ENCODE results near the gene CCDC78. TPM values are rescaled to one million over a fixed set of nuclear protein-coding genes. Genes with fewer than 3 reads are reported as not detected.

The CCDC78 gene
- total RNA-seq, 1 donor = 2.2 TPM

DNA sequence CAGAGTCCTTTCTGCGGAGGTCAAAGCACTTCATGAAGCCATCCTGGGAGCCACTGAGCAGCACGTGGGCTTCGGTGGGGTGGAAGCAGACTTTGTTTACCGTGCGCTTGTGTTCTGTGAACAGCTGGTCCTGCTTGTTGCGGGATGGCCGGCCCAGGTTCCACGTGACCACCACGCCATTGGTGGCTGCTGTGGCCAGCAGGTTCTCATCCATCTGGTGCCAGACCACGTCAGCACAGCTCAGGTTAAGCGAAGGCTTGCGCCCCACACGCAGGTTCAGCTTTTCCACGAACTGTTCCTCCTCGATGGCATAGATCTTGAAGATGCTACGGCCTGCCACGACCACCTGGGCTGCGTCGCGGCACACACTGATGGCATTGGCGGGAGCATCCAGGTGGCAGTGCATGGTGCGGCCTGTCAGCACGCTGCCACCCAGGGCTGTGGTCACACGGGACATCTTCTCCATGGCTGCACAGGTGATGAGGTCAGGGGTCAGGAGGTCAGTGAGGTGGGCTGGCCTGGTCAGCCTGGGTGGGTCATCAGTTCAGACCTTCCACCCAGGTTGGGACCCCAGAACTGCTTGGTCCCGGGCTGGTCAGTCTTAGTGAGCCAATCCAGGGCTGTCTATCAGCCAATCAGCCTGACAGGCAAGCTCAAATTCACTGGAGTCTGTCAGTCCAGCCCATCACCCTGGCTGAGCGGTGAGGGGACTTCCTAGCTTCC lies 36.9 kb downstream of the CCDC78 start:
- Histone ChIP-seq H3K9me3 (ENCODE audit: low read depth, low read length) (no peaks in the 10 kb centered on the region), H3K4me1 (ENCODE audit: insufficient read depth, low read length) (peaks cover 9% of the 10 kb centered on the region), H3K27me3 (ENCODE audit: insufficient read depth, low read length) (peaks cover 25% of the 10 kb centered on the region), H2AFZ (ENCODE audit: low read length) (peak overlapping the region; percentile 88), H4K20me1 (ENCODE audit: insufficient read depth, low read length) (no peaks in the 10 kb centered on the region), H3K4me3 (ENCODE audit: insufficient read depth, low read length) (peak overlapping the region; percentile 94), H3K4me2 (ENCODE audit: insufficient read depth, low read length) (peak overlapping the region; percentile 90), H3K27ac (ENCODE audit: low read depth, low read length) (peak overlapping the region; percentile 76), H3K36me3 (ENCODE audit: insufficient read depth, low read length) (peaks cover 2% of the 10 kb centered on the region), H3K79me2 (ENCODE audit: insufficient read depth, low read length) (peaks cover 22% of the 10 kb centered on the region)
- DNase-seq (ENCODE audit: insufficient read length, low spot score, missing footprints) = no peak
- TF ChIP-seq, protein P1, sequence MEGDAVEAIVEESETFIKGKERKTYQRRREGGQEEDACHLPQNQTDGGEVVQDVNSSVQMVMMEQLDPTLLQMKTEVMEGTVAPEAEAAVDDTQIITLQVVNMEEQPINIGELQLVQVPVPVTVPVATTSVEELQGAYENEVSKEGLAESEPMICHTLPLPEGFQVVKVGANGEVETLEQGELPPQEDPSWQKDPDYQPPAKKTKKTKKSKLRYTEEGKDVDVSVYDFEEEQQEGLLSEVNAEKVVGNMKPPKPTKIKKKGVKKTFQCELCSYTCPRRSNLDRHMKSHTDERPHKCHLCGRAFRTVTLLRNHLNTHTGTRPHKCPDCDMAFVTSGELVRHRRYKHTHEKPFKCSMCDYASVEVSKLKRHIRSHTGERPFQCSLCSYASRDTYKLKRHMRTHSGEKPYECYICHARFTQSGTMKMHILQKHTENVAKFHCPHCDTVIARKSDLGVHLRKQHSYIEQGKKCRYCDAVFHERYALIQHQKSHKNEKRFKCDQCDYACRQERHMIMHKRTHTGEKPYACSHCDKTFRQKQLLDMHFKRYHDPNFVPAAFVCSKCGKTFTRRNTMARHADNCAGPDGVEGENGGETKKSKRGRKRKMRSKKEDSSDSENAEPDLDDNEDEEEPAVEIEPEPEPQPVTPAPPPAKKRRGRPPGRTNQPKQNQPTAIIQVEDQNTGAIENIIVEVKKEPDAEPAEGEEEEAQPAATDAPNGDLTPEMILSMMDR (IDR thresholded peaks at IDR 0.05; ENCODE audit: extremely low read depth, low read depth, low read length) = no peak

- H3K36me3 ChIP-seq (ENCODE audit: insufficient read depth, low read length) = peaks cover 10% of the 10 kb centered on the region
- peaks cover 16% of the 10 kb centered on the region for H3K4me1 ChIP-seq (ENCODE audit: insufficient read depth, low read length)
- no peak for DNase-seq (ENCODE audit: insufficient read length, low spot score, missing footprints)
- H3K27me3 ChIP-seq (ENCODE audit: insufficient read depth, low read length) = peaks cover 9% of the 10 kb centered on the region
- no peaks in the 10 kb centered on the region for H3K9me3 ChIP-seq (ENCODE audit: low read depth, low read length)
- TF ChIP-seq, protein P1 (IDR thresholded peaks at IDR 0.05; ENCODE audit: extremely low read depth, low read depth, low read length) = no peak
- no peak overlapping the region for H2AFZ ChIP-seq (ENCODE audit: low read length)
- H4K20me1 ChIP-seq (ENCODE audit: insufficient read depth, low read length) = peaks cover 11% of the 10 kb centered on the region
- H3K27ac ChIP-seq (ENCODE audit: low read depth, low read length) = no peak overlapping the region
- H3K4me3 ChIP-seq (ENCODE audit: insufficient read depth, low read length) = no peak overlapping the region
- H3K4me2 ChIP-seq (ENCODE audit: insufficient read depth, low read length) = no peak overlapping the region
- H3K79me2 ChIP-seq (ENCODE audit: insufficient read depth, low read length) = peaks cover 37% of the 10 kb centered on the region
Observed at GRCh38 chr16:687499-687898, 38.7 kb downstream of the CCDC78 start.

GRCh38 chr16:686459-687260 lies 39.6 kb downstream of the CCDC78 start:
- H3K4me3 ChIP-seq (ENCODE audit: insufficient read depth, low read length) = no peak overlapping the region
- no peak overlapping the region for H2AFZ ChIP-seq (ENCODE audit: low read length)
- peaks cover 18% of the 10 kb centered on the region for H3K36me3 ChIP-seq (ENCODE audit: insufficient read depth, low read length)
- H3K9me3 ChIP-seq (ENCODE audit: low read depth, low read length) = no peaks in the 10 kb centered on the region
- peaks cover 21% of the 10 kb centered on the region for H3K4me1 ChIP-seq (ENCODE audit: insufficient read depth, low read length)
- peaks cover under 1% of the 10 kb centered on the region for H3K27me3 ChIP-seq (ENCODE audit: insufficient read depth, low read length)
- no peak overlapping the region for H3K27ac ChIP-seq (ENCODE audit: low read depth, low read length)
- no peak for DNase-seq (ENCODE audit: insufficient read length, low spot score, missing footprints)
- H4K20me1 ChIP-seq (ENCODE audit: insufficient read depth, low read length) = peaks cover 19% of the 10 kb centered on the region
- H3K4me2 ChIP-seq (ENCODE audit: insufficient read depth, low read length) = no peak overlapping the region
- H3K79me2 ChIP-seq (ENCODE audit: insufficient read depth, low read length) = peaks cover 45% of the 10 kb centered on the region
- TF ChIP-seq, protein P1 (IDR thresholded peaks at IDR 0.05; ENCODE audit: extremely low read depth, low read depth, low read length) = no peak

DNA sequence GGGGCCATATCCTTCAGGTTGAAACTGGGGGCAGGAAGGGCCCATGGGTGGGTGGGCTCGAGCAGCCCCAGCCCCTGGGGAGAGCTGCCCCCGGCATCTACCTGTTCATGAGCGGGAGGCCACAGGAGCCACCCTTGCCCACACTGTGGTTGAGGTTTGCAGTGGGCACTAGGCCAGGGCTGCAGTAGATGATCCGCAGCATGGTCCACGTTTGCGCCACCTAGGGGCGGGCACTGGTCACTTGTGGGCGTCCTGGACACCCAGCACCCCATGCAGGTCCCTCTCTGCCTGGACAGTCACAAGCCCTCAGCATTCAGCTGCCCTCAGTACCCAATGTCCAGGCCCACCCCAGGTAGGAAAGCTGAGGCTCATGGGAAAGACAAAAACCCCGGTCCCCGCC lies 40.3 kb downstream of the CCDC78 start:
- no peak overlapping the region for H3K27ac ChIP-seq (ENCODE audit: low read depth, low read length)
- peaks cover 52% of the 10 kb centered on the region for H3K79me2 ChIP-seq (ENCODE audit: insufficient read depth, low read length)
- peak; percentile 96 for DNase-seq (ENCODE audit: insufficient read length, low spot score, missing footprints)

More for the DNA sequence above, 40.3 kb downstream of the CCDC78 start:
- Histone ChIP-seq H2AFZ (ENCODE audit: low read length) (no peak overlapping the region), H3K4me1 (ENCODE audit: insufficient read depth, low read length) (peaks cover 28% of the 10 kb centered on the region), H3K9me3 (ENCODE audit: low read depth, low read length) (no peaks in the 10 kb centered on the region), H4K20me1 (ENCODE audit: insufficient read depth, low read length) (peaks cover 26% of the 10 kb centered on the region), H3K36me3 (ENCODE audit: insufficient read depth, low read length) (peaks cover 23% of the 10 kb centered on the region), H3K4me3 (ENCODE audit: insufficient read depth, low read length) (no peak overlapping the region), H3K4me2 (ENCODE audit: insufficient read depth, low read length) (no peak overlapping the region), H3K27me3 (ENCODE audit: insufficient read depth, low read length) (no peaks in the 10 kb centered on the region)
- TF ChIP-seq, protein P1 (IDR thresholded peaks at IDR 0.05; ENCODE audit: extremely low read depth, low read depth, low read length) = peak; percentile 61
